ENCODE measurements around the gene SNAP25. TPM values are rescaled to one million over a fixed set of nuclear protein-coding genes. Genes with fewer than 3 reads are reported as not detected.

The SNAP25 gene
- total RNA-seq, 2 donors from 2014 or later: 2.1 to 10.0 TPM

DNA sequence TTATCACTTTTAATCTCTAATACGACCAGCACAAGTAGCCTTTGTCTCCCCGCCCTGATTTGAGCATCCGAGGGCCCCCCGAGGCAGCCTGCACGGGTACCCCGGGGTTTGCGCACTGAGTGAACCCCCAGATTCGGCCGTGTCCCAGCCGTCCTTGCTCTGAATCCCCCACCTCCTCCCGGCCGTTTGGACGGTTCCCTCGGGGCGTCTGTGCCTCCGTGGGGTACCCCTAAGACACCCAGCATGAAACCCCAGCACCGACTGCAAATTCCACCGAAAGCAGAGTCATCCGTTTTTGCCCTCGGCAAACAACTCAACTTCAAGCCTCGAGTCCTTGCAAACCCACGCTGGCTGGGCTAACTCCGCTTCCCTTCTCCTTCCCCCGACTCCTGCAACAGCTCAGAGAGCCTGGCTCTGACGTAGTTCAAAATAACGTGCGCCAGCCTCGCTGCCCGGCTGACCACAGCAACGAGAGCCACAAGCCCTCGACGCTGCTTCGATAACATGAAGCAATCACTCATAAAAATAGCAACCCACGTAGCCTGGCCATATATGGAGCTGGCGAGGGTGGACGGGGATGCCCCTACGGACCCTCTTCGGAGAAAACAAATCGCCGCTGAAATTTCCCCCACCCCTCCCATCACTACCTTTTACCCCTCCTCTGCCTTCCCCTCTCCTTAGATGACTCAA is 764 bp upstream of the SNAP25 start:
- WGBS: 2% methylated on average over 40 of the region's 40 CpGs
- Histone ChIP-seq H3K9me3 (no peaks in the 10 kb centered on the region), H3K4me1 (replicated peaks) (no peaks in the 10 kb centered on the region), H3K36me3 (no peaks in the 10 kb centered on the region), H3K27me3 (replicated peaks; ENCODE audit: insufficient read depth) (no peaks in the 10 kb centered on the region), H3K27ac (peak overlapping the region; percentile 86 to 88), H3K4me3 (peak overlapping the region; percentile 15 to 25)
- intact Hi-C loops (cut with DNase I): loop anchor here (5.0 kb wide), 1 partner anchor 214 kb away; the partner anchor contains the start of gene MKKS
- peak; percentile 72 for TF ChIP-seq POLR2AphosphoS5 (IDR thresholded peaks at IDR 0.05)
- no peak for TF ChIP-seq POLR2A (IDR thresholded peaks at IDR 0.05)
- DNase-seq (ENCODE audit: low spot score): peak; percentile 44

DNA sequence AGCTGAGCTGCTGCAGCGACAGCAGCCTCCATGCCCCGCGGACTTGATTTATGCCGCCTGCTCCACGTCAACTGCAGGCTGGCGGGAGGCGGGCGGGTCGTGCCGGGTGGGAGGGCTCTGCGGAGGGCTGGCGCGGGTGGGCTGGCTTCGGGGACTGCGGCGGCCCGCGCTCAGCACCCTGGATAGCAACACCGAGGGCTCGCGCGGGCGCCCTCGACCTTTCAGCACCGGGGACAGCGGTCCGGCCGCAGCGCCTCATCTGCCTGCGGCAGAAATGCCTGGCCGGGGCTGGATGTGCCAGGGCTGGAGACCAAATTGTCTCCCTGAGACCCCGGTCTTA is 792 bp downstream of the SNAP25 start:
- H3K27me3 ChIP-seq (replicated peaks; ENCODE audit: insufficient read depth): no peaks in the 10 kb centered on the region
- intact Hi-C loops (cut with DNase I): loop anchor here (5.0 kb wide), 1 partner anchor 213 kb away; the partner anchor contains the start of gene MKKS
- H3K4me3 ChIP-seq: peak overlapping the region; percentile 23 to 29
- TF ChIP-seq, protein P1, sequence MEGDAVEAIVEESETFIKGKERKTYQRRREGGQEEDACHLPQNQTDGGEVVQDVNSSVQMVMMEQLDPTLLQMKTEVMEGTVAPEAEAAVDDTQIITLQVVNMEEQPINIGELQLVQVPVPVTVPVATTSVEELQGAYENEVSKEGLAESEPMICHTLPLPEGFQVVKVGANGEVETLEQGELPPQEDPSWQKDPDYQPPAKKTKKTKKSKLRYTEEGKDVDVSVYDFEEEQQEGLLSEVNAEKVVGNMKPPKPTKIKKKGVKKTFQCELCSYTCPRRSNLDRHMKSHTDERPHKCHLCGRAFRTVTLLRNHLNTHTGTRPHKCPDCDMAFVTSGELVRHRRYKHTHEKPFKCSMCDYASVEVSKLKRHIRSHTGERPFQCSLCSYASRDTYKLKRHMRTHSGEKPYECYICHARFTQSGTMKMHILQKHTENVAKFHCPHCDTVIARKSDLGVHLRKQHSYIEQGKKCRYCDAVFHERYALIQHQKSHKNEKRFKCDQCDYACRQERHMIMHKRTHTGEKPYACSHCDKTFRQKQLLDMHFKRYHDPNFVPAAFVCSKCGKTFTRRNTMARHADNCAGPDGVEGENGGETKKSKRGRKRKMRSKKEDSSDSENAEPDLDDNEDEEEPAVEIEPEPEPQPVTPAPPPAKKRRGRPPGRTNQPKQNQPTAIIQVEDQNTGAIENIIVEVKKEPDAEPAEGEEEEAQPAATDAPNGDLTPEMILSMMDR (IDR thresholded peaks at IDR 0.05): no peak
- peak; percentile 42 for TF ChIP-seq POLR2AphosphoS5 (IDR thresholded peaks at IDR 0.05)
- no peaks in the 10 kb centered on the region for H3K36me3 ChIP-seq
- 1% methylated on average over 31 of the region's 32 CpGs for WGBS
- no peaks in the 10 kb centered on the region for H3K4me1 ChIP-seq (replicated peaks)
- no peaks in the 10 kb centered on the region for H3K9me3 ChIP-seq
- peak; percentile 56 for DNase-seq (ENCODE audit: low spot score)
- H3K27ac ChIP-seq: no peak overlapping the region

DNA sequence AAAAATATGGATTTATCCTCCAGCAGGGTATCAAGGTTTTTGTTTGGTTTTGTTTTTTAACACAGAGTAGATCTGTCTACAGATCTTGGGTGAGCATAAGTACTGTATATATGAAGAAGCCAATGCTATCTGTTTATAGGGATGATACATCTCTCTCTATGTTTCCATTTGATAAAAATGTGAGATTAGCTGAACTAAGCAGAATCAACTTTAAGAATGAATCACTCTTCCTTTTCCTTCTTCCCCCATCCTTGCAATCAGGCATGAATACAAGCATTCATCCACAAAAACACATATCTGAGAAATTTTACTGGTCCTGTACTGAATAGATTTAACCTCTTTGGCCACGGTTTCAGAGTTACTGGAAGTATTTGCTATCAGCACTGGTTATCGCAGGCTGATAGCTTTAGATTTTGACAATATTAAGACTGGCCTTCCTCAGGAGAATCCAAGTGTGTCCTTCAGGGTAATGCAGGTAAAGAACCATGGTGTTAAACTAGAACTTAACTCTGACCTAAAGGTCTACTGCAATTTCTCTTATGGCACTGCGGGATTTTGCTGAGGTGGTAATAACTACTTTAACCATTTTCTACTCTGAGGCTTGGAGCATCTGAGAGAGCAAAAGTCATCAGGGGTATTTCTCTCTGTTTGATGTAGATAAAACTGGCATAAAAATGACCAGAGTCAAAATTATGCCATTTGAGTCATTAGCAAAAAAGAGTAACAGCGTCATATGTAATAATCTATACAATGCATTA is 1.5 kb downstream of the SNAP25 start:
- no peak overlapping the region for H3K27ac ChIP-seq
- TF ChIP-seq POLR2AphosphoS5 (IDR thresholded peaks at IDR 0.05): no peak
- TF ChIP-seq, protein P1 (IDR thresholded peaks at IDR 0.05): no peak
- TF ChIP-seq POLR2A (IDR thresholded peaks at IDR 0.05): no peak
- no peaks in the 10 kb centered on the region for H3K4me1 ChIP-seq (replicated peaks)
- 87% methylated on average over 4 of the region's 4 CpGs for WGBS
- DNase-seq (ENCODE audit: low spot score): no peak
- intact Hi-C loops (cut with DNase I): loop anchor here (5.0 kb wide), 1 partner anchor 212 kb away; the partner anchor contains the start of gene MKKS
- H3K4me3 ChIP-seq: no peak overlapping the region
- H3K36me3 ChIP-seq: no peaks in the 10 kb centered on the region
- H3K27me3 ChIP-seq (replicated peaks; ENCODE audit: insufficient read depth): no peaks in the 10 kb centered on the region
- no peaks in the 10 kb centered on the region for H3K9me3 ChIP-seq

DNA sequence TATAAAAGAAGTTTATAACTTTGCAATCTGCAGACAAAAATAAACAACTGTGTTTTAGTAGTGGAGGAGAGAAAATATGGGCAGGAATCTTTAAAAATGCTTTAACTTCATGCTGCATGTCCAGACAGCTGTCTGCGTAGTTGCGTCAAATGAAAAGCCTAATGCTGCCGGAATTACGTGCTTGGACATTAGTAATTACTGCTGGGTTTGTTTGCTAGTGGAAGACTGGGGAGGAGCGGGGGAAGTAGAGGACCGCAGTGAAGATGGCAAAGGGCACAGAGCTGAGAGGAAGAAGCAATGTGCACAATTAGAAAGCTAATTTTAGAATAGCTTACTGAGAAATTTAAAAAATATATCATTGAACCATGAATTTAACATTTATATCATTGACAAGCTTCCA is 2.4 kb downstream of the SNAP25 start:
- 61% methylated on average over 6 of the region's 6 CpGs for whole genome bisulfite sequencing
- H3K27me3 ChIP-seq (replicated peaks; ENCODE audit: insufficient read depth): no peaks in the 10 kb centered on the region
- H3K36me3 ChIP-seq: no peaks in the 10 kb centered on the region
- intact Hi-C loops (cut with DNase I): no loop called here
- H3K9me3 ChIP-seq: no peaks in the 10 kb centered on the region
- TF ChIP-seq, protein P1 (IDR thresholded peaks at IDR 0.05): no peak
- TF ChIP-seq POLR2A (IDR thresholded peaks at IDR 0.05): no peak
- TF ChIP-seq POLR2AphosphoS5 (IDR thresholded peaks at IDR 0.05): no peak
- no peak overlapping the region for H3K4me3 ChIP-seq
- no peak for DNase-seq (ENCODE audit: low spot score)
- H3K27ac ChIP-seq: no peak overlapping the region
- no peaks in the 10 kb centered on the region for H3K4me1 ChIP-seq (replicated peaks)

DNA sequence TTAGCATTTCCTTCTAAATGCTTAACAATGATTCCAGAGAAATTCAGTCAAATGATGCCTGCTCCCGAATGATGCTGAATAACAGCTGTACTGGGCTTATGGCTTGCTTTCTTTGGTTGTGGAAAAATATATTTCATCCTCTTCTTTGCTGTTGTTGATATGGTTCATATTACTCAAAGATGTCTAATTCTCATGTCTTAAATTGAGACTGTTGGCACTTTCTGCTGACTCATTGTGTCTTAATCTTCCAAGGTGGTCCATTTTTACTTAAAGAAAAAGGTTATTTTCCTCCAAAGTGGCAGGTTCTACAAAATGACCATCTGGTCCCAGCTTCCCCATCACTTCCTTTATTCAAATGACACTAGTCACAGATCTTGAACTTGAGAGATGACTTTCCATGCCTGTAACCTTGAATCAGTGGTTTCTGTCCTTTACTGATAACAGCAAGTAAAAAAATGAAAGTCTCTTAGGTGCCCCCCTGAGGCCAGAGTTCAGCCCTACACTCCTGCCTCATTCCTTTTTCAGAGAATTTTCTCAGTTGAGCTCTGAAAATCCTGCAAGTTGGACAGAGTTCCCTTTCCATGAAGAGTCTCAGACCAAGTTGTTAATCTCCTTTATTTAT is 6.9 kb downstream of the SNAP25 start:
- intact Hi-C loops (cut with DNase I): no loop called here
- Histone ChIP-seq H3K27ac (no peak overlapping the region), H3K27me3 (replicated peaks; ENCODE audit: insufficient read depth) (no peaks in the 10 kb centered on the region), H3K36me3 (no peaks in the 10 kb centered on the region), H3K4me1 (replicated peaks) (no peaks in the 10 kb centered on the region), H3K4me3 (no peak overlapping the region), H3K9me3 (no peaks in the 10 kb centered on the region)
- DNase-seq (ENCODE audit: low spot score): no peak
- 76% methylated on average over 1 of the region's 1 CpG for WGBS
- TF ChIP-seq, protein P1 (IDR thresholded peaks at IDR 0.05): no peak
- no peak for TF ChIP-seq POLR2A (IDR thresholded peaks at IDR 0.05)
- TF ChIP-seq POLR2AphosphoS5 (IDR thresholded peaks at IDR 0.05): no peak
